Measurements from ENCODE around the gene CRYGB. TPM values are rescaled to one million over a fixed set of nuclear protein-coding genes. Genes with fewer than 3 reads are reported as not detected.

CRYGB gene
- total RNA-seq, 2 donors from 2014 or later: not detected

Other genes starting within 250 kb of the CRYGB start
- gene PLEKHM3, start 120.6 kb downstream of the CRYGB start, total RNA-seq: 10 to 100 TPM in 1 of 2 donors, 1 to 10 TPM in 1; 9.8 to 10.4 TPM
- not detected for gene CRYGD, start 21.6 kb downstream of the CRYGB start, total RNA-seq
- not detected for gene CRYGC, start 16.3 kb downstream of the CRYGB start, total RNA-seq
- not detected for gene CRYGA, start 17.4 kb upstream of the CRYGB start, total RNA-seq
- gene C2orf80, start 43.9 kb upstream of the CRYGB start, total RNA-seq: not detected
- 100 to 1,000 TPM; 228 to 238 TPM for gene IDH1, start 108.9 kb upstream of the CRYGB start, total RNA-seq
- 10 to 100 TPM; 17.6 to 20.5 TPM for gene PIKFYVE, start 120.1 kb upstream of the CRYGB start, total RNA-seq

All from left colon (tissue), 2 donors.